OCI-LY3 (cell line): ENCODE data around the gene GSK3B.

Experiments
- CTCF ChIP-seq: fragments of 200-600, 300-600 bp; sonication (generic); IDR thresholded peaks from 2 replicates; pipeline ENCODE4 v1.5.1; 2014; ENCODE audit warnings: antibody characterized with exemption, low read length, low read depth
- EZH2phosphoT487 ChIP-seq: fragments of 200-600 bp; shearing (Covaris generic); IDR thresholded peaks from 2 replicates; pipeline ENCODE4 v1.6.1; 2018; ENCODE audit warnings: antibody characterized with exemption, mixed run types, low read depth

GRCh38 chr3:120103276-120103675 lies 9.0 kb upstream of the GSK3B start:
- TF ChIP-seq CTCF (no peak), EZH2phosphoT487 (no peak)
